Adrenal gland (tissue), 5 donors: ENCODE results near the gene NPIPA3.

Experiments used
- POLR2A ChIP-seq, 2 donors: fragments of 450-650 bp; IDR thresholded peaks; one replicate each; pipeline ENCODE4 v1.6.1; 2017; ENCODE audit warnings: antibody characterized with exemption in 2 of 2, mild to moderate bottlenecking in 2 of 2, moderate library complexity in 1 of 2
- TF ChIP-seq, protein P1 (sequence below), 6 experiments: fragments of 450-650 bp in 4 of 6; fragments of 200-600 bp in 2 of 6; sonication (generic) in 1 of 6; IDR thresholded peaks; 1 replicate in 5 of 6; 2 replicates in 1 of 6; pipeline versions ENCODE4 v1.5.1 to v1.8.0; 2016 to 2021; ENCODE audit warnings: antibody characterized with exemption in 6 of 6, mild to moderate bottlenecking in 2 of 6, moderate library complexity in 1 of 6
- donor health status: DM: no; HTN: no; CAD: no.

DNA sequence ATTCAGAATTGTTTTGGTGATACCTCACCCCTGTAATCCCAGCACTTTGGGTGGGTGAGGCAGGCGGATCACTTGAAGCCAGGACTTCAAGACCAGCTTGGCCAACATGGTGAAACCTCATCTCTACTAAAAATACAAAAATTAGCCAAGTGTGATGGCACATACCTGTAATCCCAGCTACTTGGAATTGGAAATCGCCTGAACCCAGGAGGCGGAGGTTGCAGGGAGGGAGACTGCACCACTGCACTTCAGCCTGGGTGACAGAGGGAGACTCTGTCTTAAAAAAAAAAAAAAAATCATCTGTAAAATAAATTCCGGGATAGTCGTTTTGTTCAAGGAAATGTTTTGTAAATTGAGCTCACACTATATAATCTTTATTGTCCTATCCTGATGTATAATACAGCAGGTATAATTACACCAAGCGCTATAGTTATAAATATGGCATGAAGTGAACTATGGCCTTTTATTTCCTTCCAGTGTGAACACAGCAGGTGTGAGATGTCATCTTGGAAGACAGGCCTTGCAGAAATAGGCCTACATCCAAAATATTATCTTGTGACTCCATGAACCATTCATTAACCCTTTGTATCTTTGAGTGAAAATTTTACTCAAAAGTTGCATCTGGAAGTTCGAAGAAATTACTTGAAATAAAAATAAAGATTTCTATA is 34.5 kb upstream of the NPIPA3 start:
- TF ChIP-seq, protein P1, sequence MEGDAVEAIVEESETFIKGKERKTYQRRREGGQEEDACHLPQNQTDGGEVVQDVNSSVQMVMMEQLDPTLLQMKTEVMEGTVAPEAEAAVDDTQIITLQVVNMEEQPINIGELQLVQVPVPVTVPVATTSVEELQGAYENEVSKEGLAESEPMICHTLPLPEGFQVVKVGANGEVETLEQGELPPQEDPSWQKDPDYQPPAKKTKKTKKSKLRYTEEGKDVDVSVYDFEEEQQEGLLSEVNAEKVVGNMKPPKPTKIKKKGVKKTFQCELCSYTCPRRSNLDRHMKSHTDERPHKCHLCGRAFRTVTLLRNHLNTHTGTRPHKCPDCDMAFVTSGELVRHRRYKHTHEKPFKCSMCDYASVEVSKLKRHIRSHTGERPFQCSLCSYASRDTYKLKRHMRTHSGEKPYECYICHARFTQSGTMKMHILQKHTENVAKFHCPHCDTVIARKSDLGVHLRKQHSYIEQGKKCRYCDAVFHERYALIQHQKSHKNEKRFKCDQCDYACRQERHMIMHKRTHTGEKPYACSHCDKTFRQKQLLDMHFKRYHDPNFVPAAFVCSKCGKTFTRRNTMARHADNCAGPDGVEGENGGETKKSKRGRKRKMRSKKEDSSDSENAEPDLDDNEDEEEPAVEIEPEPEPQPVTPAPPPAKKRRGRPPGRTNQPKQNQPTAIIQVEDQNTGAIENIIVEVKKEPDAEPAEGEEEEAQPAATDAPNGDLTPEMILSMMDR (IDR thresholded peaks at IDR 0.05): no peak
- TF ChIP-seq POLR2A (IDR thresholded peaks at IDR 0.05): no peak
